Dedifferentiated amniotic fluid mesenchymal stem cell (primary cell): Measurements from ENCODE around the gene CACNG3.

ENCODE experiments used
- DNase-seq: peaks from one replicate; pipeline ENCODE4 v3.0.0-alpha.2; 2016; ENCODE audit errors: extremely low spot score

CACNG3 gene

GRCh38 chr16:24396350-24397271 lies 140.5 kb downstream of the CACNG3 start:
- no peak for DNase-seq

- no peak for DNase-seq
Measured at GRCh38 chr16:24409045-24409444, 152.9 kb downstream of the CACNG3 start.
